PC-3 (cell line): Measurements from ENCODE around the gene ADD3.

Source experiments
- EZH2 ChIP-seq: fragments of 300-600 bp; sonication (generic); IDR thresholded peaks from one replicate; pipeline ENCODE4 v1.6.1; 2017; ENCODE audit warnings: antibody characterized with exemption, mild to moderate bottlenecking, low read length; ENCODE audit not compliant: unreplicated experiment
- EZH2phosphoT487 ChIP-seq: fragments of 300-600 bp; sonication (generic); IDR thresholded peaks from 2 replicates; pipeline ENCODE4 v1.6.1; 2018; ENCODE audit warnings: mild to moderate bottlenecking, antibody characterized with exemption, low read length, borderline replicate concordance
- TF ChIP-seq, protein P1 (sequence below): fragments of 300-600 bp; sonication (generic); conservative IDR thresholded peaks from 2 replicates; pipeline ENCODE4 v1.5.1; 2017; ENCODE audit warnings: antibody characterized with exemption, low read depth, mild to moderate bottlenecking, low read length

DNA sequence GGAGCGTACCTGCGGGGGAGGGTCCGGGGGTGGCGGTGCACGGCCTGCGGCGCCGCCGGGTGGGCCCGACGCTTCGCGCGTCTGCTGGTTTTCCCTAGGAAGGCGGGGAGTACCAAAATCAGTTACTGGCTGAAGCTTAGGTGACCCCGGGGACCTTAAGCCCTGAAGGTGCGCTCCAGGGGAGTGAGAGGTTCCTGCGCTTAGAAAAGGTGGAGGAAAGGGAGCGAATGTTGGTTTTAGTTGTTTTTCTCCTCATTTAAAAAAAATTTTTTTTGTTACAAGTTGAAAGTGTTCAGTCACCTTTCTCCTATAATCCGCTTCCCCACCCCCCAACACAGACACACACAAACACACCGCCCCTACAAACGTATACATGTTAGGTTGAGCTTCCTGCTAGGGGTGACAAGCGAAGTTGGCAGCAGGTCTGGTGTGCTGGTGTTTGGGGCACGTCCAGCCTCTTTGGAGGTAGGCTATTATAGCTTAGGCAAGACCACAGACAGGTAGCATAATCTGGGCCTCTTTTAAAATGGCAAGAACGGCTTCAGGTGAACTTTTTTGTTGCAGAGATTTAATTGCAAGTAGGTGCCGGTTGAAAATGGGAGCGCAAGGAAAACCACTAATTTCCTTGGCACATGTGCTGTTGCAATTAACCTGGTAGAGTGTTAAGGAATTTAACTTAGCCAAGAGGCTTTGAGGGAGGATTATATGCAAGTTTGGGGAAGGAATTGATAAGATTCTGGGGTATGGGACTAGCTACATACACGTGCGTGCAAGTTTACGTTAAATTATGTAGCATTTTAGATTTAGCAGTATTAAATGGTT, 945 bp downstream of the ADD3 start:
- TF ChIP-seq, protein P1, sequence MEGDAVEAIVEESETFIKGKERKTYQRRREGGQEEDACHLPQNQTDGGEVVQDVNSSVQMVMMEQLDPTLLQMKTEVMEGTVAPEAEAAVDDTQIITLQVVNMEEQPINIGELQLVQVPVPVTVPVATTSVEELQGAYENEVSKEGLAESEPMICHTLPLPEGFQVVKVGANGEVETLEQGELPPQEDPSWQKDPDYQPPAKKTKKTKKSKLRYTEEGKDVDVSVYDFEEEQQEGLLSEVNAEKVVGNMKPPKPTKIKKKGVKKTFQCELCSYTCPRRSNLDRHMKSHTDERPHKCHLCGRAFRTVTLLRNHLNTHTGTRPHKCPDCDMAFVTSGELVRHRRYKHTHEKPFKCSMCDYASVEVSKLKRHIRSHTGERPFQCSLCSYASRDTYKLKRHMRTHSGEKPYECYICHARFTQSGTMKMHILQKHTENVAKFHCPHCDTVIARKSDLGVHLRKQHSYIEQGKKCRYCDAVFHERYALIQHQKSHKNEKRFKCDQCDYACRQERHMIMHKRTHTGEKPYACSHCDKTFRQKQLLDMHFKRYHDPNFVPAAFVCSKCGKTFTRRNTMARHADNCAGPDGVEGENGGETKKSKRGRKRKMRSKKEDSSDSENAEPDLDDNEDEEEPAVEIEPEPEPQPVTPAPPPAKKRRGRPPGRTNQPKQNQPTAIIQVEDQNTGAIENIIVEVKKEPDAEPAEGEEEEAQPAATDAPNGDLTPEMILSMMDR: no peak
- TF ChIP-seq EZH2: no peak
- TF ChIP-seq EZH2phosphoT487: no peak
